ENCODE data around the gene CX3CL1. TPM values are rescaled to one million over a fixed set of nuclear protein-coding genes. Genes with fewer than 3 reads are reported as not detected.

CX3CL1 gene
- total RNA-seq, 1 experiment from 2014 or later: 1.7 TPM

DNA sequence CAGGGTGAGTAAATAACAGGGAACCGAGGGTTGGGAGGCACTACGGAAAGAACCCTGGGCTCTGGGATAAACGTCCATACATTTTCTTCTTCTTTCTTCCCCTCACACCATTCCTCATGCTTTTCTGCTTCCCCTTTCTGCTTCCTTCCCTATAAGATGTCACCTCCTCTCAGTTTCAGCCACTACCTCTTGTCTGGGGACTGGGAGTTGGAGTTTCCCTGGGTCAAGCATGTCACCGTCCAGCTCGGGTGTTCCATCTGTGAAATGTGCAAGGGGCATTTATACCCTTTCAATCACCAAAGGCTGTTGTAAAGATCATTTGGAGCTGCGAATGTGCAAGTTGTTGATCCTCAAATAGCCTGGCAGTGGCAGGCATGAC lies 31.2 kb upstream of the CX3CL1 start:
- H2BK120ac ChIP-seq (ENCODE audit: low read depth, low read length, poor library complexity, severe bottlenecking): no peak overlapping the region
- no peak overlapping the region for H2AFZ ChIP-seq (ENCODE audit: low read length)
- H2BK12ac ChIP-seq (ENCODE audit: insufficient read length, low read depth, low read length): no peak overlapping the region
- H3K56ac ChIP-seq (ENCODE audit: insufficient read length, low read depth, low read length): no peak overlapping the region
- Mint-ChIP-seq H3K9me3 (no peaks in the 10 kb centered on the region; a peak in 2 of 5 replicates), H3K27me3 (ENCODE audit: low read depth) (no peaks in the 10 kb centered on the region; the same call in none of the 2 replicates), H3K36me3 (ENCODE audit: insufficient read depth in 1 of 3, low read depth in 3 of 3) (no peaks in the 10 kb centered on the region), H3K27ac (no peak overlapping the region; a peak in 1 of 7 replicates), H3K4me1 (no peaks in the 10 kb centered on the region), H3K4me3 (no peak overlapping the region)
- H3K79me1 ChIP-seq (ENCODE audit: insufficient read depth, low read depth, low read length, poor library complexity, severe bottlenecking): no peaks in the 10 kb centered on the region
- no peaks in the 10 kb centered on the region for H3K27me3 ChIP-seq (ENCODE audit: insufficient read depth, low read length)
- no peak for DNase-seq
- no peak overlapping the region for H3K23ac ChIP-seq (ENCODE audit: insufficient read length, low read depth, low read length)
- H4K8ac ChIP-seq (replicated peaks; ENCODE audit: insufficient read length, low read depth, low read length): no peak overlapping the region
- H3K27ac ChIP-seq (ENCODE audit: insufficient read length, low read depth, low read length): no peak overlapping the region
- WGBS (ENCODE audit: extremely low coverage, insufficient read length, low lambda C conversion rate): no CpG with 5 or more reads among the region's 6 CpGs
- no peaks in the 10 kb centered on the region for H4K20me1 ChIP-seq (ENCODE audit: control insufficient read depth, insufficient read depth, insufficient read length)
- no peak overlapping the region for H3T11ph ChIP-seq (ENCODE audit: low read length)
- H3K79me2 ChIP-seq (ENCODE audit: insufficient read depth, low read length): no peaks in the 10 kb centered on the region
- no peak overlapping the region for H3K4me2 ChIP-seq (ENCODE audit: insufficient read depth, insufficient read length, low read length)
- H3K23me2 ChIP-seq (ENCODE audit: insufficient read length, low read depth, low read length, poor library complexity, severe bottlenecking): no peaks in the 10 kb centered on the region
- H3K9me3 ChIP-seq (ENCODE audit: control insufficient read depth, low read depth, low read length): no peaks in the 10 kb centered on the region
- no peak overlapping the region for H3K9ac ChIP-seq (ENCODE audit: extremely low read depth, insufficient read length, low read length)
- H3K18ac ChIP-seq (ENCODE audit: insufficient read length, low read depth, low read length): no peak overlapping the region
- H2AK5ac ChIP-seq (ENCODE audit: insufficient read length, low read length): no peak overlapping the region
- H2BK20ac ChIP-seq (ENCODE audit: low read depth, low read length, poor library complexity, severe bottlenecking): no peak overlapping the region
- no peak overlapping the region for H4K91ac ChIP-seq (ENCODE audit: insufficient read length, low read depth, low read length)
- no peaks in the 10 kb centered on the region for H3K4me1 ChIP-seq (ENCODE audit: insufficient read depth, low read length)
- H3K4ac ChIP-seq (ENCODE audit: low read depth, low read length): no peak overlapping the region
- H3K14ac ChIP-seq (ENCODE audit: insufficient read depth, low read length): no peak overlapping the region
- no peak overlapping the region for H4K5ac ChIP-seq (ENCODE audit: insufficient read length, low read depth, low read length)
- H2BK5ac ChIP-seq (ENCODE audit: insufficient read length, low read length): no peak overlapping the region
- TF ChIP-seq, protein P1, sequence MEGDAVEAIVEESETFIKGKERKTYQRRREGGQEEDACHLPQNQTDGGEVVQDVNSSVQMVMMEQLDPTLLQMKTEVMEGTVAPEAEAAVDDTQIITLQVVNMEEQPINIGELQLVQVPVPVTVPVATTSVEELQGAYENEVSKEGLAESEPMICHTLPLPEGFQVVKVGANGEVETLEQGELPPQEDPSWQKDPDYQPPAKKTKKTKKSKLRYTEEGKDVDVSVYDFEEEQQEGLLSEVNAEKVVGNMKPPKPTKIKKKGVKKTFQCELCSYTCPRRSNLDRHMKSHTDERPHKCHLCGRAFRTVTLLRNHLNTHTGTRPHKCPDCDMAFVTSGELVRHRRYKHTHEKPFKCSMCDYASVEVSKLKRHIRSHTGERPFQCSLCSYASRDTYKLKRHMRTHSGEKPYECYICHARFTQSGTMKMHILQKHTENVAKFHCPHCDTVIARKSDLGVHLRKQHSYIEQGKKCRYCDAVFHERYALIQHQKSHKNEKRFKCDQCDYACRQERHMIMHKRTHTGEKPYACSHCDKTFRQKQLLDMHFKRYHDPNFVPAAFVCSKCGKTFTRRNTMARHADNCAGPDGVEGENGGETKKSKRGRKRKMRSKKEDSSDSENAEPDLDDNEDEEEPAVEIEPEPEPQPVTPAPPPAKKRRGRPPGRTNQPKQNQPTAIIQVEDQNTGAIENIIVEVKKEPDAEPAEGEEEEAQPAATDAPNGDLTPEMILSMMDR (conservative IDR thresholded peaks at IDR 0.05): no peak
- no peak overlapping the region for H2BK15ac ChIP-seq (ENCODE audit: low read depth, low read length)

All from H9 (cell line).